Measurements from ENCODE around the gene BTK.
"Not testable (repeated sequence)": the region's sequence is repeated elsewhere in the genome, so short reads cannot be mapped to it uniquely, and the experiment has no call there.

BTK gene

DNA sequence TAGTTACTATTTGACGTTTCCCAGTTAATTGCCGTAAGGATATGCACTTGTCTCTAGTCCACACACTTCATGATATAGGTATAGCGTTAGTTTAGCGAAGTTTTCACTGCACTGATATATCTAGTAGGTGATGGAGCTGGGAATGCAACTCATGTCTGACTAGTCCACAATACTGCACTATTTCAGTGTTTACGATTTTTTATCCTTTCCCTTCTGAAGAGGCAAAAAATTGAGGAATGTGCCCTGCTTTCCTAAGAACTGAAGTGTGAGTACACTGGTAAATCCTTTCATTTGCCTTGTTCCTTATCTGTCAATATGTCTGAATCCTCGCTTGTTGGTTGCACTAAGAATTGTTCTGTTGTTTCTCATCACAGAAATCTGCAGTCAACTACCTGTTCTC lies 5.8 kb upstream of the BTK start:
- DNase-seq: no peak

DNA sequence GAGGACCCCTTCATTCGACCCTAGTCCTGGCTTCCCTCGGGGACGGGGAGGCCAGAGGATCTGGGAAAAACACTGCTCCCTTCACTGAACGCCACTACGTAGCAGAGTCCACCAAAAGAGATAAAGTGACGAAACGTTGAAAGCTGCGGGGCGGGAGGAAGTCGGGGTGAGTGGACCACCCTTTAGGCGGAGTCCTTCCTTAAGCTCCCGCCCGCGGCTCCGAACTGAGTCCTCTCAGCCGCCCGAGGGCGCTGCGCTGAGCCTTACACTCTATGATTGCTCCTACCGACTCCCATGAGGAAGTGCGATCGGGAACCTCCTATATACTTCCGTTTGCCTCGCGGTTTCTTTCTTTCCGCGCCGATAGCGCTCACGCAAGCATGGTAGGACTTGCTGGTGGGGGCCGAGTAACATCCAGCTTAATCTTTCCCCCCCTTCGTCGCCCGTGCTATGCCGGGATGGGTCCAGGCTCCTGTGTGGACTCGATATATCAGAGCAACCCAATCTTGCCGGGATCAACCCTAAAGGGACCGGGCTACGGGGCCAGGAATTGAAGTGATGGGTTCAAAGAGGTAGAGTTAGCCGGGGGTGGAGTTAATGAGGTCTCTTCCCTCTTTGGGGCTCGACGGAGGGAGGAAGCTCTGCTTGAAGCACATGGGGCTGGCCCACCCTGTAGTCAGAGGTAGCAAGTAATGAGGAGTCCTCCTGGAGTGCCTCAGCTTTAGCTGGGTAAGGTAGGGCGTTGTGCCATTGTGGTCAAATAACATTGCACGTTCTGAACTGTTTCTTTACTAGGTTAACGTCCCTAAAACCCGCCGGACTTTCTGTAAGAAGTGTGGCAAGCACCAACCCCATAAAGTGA lies 4.9 kb upstream of the BTK start, which contains the start of gene RPL36A:
Gene RPL36A (plus strand): TSS at position 348 of the 862 bp plus-strand sequence. CDS start 33 bp downstream, at position 381.
- DNase-seq: peak; percentile 87

DNA sequence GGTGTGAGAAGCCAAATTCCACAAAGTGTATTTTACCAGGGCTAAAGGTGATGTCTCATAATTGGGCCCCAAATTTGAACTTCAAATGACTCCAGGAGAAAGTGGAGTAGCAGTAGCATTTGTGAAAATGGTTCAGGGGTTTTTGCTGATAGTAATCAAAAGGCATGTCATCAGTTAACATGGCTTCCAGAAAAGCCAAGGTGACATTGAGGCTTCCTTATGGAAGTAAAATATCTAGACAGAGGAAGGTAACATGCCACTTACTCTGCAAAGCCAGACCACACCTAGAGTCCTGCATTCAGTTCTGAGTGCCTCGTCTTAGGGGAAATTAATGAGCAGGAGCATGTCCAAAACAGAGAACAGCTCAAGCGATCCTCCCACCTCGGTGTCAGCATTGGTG lies 2.6 kb upstream of the BTK start:
- DNase-seq: no peak

DNA sequence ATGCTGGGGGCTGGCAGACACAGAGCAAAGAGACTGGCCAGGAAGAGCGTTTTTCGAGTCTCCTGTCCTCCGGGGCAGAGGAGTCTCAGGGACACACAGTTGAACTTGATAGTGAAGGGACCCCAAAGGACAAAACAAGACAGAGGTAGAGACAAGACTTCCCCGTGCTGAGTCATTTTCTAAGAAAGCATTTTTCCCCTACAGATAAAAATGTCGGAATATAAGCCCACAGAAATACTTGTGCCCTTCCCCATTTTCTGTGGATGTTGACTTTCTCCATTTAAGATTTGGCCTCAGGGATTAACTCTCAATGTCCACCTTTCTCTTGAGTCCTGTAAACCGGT lies 523 bp upstream of the BTK start:
- no peak for DNase-seq

DNA sequence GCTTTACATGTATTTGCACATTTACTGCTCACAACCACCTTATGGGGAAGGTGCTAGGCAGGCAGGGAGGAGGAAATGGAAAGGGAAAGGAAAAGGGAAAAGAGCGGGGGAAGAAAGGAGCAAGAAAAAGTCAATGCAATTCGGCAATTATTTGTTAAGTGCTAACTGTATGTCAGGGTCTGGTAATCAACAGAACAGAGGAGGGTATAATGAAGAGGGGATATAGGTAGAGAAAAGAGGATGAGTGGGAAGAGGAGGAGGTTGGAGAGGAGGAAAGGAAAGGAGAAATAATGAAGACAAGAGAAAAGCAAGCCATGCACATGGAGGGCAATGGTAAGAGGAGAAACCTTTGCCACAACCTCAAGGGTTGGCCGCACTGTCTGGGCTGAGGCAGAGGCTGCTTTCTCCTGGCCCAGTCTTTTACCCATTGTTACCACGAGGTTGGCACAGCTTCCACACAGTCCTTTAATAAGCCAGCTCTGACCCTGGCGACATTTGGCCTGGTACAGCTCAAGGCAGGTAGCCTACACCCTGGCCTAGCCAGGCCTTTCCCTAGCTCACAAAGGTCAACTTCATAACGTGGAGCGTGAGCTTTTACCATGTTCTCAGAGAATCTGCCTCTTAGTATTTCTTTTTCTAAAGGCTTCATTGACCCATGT lies 836 bp downstream of the BTK start:
- no peak for DNase-seq

DNA sequence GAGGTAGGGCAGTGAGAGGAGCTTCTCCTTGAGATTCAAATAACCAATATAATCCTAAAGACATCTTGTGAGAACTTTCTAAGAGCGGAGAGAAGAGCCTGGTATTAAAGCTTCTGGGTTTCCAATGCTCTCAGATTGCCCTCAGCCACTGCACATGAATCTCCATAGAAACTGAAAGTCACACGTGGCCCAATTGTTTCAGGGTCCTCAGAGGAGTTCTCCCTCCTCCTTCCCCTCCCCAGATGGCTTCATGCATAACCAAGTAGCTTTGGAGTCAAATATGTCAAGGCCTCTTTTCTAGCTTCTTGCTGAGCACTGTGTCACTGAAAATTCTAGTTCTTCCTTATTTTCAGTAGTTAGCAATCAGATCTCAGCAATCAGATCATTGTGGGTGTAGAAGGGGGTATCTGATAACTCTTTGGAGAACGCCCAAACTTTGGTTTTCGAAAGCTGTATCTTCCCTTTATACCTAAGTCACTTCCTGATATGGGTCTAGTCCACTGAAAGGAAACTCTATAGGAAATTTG lies 2.2 kb downstream of the BTK start:
- no peak for DNase-seq

DNA sequence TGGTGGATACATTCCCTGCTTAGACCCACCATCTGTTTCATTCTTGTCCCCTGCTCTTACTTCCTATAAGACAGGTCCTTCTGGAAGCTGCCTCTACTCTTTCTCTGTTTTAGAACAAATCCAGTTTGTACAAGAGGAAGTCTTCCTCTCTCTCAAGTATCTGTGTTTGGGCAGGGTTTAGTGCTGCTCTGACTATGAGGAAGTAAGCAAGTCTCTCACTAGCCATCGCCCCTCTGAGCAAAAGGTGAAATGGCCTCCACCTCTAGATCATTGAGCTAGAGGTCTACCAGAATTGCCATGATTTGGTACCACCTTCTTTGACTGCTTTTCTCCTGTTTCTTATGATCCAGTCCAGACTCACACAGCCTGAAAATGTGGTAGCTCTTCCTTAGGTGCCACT lies 8.4 kb downstream of the BTK start:
- no peak for DNase-seq

DNA sequence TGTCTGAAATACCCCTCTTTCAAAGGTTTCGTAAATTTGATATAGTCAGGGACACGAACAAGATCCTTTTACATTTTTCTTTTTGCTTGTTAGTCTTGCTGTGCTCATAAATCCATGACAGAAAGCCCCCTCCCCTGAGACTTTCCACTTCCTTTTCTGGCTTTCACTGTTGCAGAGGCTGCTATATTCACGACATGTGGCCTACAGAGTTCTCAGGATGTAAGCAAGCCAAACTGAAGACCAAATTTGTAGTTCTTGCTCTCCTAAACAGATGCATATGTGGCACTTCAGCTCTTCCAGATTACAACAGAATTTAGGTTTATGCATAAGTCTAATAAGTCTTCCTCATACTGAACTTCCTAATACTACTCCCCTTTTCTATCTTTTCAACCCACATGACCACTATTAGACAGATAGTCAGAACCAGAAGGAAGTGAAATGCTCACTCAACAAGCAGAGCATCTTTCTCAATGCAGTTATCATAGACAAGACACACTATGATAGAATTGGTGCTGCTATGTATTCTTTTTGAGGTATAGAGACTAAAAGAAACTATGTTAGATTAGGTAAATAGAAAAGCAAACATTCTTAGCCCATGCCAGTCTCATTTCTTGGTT lies 15.0 kb downstream of the BTK start:
- no peak for DNase-seq

DNA sequence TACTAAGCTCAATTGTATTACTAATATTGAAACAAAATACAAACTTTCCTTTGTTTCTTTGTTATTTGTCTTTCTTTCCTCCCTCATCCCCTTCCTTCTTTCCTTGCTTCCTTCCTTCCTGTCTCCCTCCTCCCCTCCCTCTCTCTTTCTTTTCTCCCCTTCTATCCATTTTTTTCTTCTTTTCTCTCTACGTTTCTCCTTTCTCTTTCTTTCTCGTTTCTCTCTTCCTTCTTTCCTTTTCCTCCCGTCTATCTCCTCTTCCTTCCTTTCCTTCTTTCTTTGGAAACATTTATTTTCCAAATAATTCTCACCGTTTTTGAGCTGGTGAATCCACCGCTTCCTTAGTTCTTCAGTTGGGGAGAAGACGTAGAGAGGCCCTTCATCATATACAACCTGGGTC lies 16.3 kb downstream of the BTK start:
- DNase-seq: no peak

DNA sequence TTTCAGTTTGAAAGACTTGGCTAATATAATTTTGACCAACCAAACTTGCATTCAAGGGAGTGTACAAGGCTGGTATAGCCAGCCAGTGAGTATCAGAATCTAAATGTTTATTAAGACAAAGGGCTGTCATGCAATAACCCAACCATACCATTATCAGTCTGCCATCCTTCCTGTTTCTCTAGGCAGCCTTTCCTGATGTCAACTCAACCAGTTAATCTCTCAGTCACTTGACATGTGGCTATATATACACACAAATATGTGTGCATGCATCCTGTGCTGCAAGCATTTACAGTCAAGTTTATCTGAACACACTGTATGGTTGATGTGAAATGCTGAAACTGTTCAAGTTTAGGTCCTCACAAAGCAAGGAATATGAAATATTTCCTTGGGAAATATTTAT lies 17.2 kb downstream of the BTK start:
- no peak for DNase-seq

DNA sequence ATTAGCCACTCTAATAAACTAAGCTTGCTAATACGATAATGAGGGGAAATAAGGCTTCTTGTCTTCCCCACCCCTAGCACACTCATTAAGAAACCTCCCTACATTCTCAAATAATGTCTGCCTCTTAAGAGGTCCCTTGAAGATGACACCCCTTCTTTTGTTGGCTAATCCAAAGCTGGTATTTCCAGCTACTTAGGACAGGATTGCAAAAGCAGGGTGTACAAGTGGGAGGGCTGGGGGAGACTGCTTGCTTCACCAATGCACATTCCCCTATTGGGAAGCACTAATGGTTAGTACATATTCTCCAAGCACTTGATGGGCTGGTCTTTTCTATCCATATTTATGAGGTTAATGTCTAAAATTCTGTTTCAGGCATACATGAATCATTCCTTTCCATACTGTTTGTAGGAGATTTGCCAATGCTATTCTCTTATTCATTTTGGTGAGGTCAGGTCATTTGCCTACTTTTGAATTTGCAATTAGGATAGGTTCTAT lies 20.6 kb downstream of the BTK start:
- DNase-seq: no peak

DNA sequence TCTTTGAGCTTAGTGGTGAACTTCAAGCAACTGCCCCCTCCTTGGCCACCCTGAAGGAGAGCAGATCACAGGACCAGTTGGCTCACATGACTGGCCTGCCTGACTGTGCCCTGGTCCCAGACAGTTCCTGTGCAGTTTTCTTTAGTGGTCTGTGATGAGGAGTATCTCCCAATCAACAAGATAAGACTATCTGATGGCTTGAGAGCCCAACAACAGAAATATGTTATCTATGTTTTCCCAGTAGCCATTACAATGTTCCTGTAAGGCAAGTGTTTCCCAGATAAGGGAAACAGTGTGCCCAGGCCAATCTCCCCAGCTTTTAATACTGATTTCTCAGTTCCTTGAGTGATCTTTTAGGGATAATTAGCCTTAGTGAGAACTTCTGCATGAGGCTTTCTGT lies 23.2 kb downstream of the BTK start:
- DNase-seq: no peak

DNA sequence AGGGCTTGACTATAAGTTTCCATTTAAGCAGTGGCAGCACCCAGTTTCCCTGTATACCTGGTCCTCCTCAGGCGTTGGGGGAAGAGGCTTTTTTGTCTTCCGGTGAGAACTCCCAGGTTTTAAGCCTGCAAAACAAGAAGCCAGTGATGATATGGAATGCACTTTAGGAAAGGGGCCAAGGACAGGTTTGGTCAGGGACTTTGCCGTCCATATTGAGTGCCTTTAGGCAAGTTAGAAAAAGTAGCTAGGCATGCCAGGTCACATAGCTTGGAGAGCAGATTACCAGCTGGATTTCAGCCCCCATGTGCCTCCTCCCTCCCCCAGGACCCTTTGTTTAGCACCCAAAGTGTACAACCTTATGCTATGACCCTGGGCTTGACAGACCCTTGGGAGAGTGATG lies 23.9 kb downstream of the BTK start:
- no peak for DNase-seq

DNA sequence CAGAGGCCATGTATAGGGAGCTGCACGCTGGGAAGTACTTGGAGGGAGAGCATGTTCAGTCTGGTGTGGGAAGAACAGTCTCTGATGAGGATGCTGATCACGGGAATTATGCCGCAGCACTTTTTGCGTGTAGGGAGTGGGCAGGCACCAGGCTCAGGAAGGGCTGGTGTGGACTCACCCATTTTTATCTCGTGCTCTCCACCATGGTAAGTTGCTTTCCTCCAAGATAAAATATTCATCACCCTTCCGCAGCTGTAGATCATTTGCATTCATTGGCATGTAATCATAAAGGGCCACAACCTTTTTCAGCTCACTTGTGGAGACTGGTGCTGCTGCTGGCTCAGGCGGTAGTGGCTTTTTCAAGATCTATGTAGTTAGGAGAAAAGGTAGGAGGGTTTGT lies 25.6 kb downstream of the BTK start:
- DNase-seq: no peak

DNA sequence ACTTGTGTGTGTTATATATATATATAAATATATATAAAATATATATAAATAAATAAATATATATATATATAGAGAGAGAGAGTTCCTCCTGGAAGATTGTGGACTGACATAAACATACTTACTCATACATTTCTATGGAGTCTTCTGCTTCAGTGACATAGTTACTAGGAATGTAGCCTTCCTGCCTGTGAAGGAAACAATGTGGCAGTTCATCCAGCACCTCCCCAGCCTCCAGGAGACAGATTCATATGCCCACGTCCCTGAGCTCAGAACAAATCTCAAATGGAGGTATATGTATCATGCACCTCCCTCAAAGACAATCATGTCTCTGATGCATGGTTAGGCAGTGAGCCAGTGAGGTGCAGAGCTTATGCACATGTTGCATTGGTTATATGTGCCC lies 26.0 kb downstream of the BTK start:
- no peak for DNase-seq

DNA sequence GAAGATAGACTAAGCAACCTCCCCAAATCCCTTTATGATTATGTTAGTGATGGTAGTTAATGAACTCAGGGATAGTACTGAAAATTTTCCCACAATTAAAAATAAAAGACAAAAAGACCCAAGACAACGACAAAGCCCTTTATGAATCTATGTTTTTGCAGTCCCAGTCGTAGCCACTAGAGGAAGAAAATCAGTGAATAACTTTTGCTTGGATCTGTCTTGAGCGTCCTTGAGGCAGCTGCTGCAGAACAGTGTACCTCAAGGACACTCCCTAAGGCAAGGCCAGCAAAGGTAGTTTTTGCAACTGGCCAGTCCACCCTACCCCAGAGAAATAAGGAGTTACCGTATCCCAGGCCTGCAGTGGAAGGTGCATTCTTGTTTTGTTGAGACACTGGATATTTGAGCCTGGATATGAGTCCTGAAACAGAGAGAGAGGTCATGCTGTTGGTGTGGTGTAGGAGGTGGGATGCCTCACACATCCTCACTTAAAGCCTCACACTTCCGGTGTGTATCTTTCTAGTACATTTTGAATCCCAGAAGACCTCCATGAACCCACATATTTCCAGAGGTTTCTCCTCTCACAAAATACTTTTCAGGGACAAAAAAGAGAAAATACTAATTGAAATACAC lies 28.7 kb downstream of the BTK start:
- no peak for DNase-seq

DNA sequence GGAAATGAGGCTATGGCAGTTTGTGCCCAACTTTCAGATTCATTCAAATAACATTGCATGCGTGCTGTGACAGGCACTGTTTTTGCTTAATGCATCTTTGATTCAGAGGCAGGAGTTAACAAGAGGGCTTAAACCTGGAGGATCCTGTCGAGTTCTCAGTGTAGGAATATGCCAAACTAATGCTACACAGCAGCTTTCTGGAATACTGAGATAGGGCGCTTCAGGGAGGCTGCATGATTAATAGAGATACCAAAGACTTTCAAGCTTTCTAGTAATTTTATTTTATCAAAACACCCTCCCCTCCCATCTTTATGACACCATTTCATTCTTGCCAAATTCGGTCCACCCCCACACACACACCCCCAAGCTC lies 36.8 kb downstream of the BTK start:
- no peak for DNase-seq

DNA sequence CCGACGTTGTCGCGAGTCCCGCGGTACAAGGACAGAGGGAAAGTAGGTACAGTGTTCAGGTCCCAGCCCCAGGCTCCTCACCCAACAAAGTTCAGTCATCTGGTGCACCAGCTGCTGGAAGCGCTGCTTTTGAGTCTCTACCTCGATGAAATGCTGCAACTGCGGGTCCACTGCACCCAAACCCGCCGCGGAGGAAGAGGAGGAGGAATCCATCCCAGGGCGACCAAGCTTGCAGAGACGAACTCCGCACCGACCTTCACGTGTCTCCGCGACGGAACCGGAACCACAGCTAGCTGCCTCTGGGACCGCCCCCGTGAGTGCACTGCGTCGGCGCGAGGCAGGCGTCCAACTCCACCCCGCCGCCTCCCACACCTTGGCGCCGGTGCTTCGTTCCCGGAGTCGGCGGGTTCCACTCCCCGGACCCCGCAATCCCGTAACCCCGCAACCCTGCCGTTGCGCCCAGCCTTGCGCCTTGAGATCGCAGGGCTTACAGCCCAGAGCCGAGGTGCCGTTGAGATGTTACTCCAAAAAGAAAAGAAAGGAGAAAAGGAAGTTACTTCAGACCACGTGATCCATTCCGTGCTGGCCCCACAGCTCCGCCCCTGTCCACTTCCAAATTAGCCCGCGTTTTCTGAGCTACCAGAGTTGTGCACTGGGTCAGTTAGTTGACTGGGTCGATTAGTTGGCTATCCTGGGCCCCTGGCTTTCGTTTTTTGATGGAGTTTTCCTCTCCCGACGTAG lies 37.4 kb downstream of the BTK start, which contains the start of gene TIMM8A:
Gene TIMM8A (minus strand): TSS at position 291 of the 741 bp plus-strand sequence. CDS start 78 bp downstream, at position 213.
- DNase-seq: peak; percentile 85

DNA sequence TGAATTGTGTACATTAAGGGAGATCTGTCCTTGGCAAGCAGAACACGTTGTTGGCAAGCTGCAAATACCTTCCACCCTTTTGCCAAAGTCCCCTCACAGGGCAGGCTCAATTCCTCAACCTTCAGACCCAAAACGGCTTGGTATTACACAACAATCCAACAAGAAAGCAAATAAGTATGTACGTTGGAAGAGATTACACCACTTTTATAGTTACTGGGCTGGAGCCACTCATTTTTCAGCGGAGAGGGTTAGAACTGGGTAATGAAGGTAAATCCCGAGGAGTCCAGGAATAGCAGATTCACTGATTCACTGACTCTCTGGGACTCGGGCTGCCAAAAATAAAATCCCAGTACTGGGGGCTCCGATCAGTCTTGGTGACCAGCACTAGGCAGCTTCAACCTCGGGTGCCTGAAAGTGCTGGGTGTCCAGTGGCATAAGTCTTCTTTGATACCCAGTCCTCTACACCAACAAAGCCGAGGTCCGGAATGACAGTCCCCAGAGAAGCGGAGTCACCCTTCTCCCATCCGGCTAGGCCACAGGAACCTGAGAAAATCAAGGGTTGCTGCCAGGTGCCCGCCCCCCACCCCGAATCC lies 38.0 kb downstream of the BTK start:
- DNase-seq: no peak

DNA sequence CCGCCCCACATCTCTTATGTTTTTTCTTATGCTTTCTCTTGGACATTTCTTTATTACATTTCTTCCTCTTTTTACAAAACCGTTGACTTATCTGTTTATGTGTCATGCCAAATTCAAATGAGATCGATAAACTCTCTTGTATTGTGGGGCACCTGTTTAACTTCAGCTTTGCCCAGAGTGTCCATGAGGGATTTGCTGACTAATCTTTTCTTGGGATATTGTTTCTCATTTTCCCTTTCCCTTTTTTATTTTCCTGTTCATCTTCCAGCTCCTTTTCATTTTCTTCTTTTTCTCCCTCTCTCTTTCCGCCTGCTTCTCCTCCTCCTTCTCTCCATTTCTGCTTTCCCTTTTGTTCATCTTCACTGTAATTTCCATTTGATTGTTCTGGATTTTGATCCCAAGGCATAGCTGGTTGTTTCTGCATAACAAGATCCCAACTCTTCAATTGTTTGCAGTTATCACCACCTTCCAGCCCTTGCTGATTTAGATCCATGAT lies 48.2 kb downstream of the BTK start:
- no peak for DNase-seq

DNA sequence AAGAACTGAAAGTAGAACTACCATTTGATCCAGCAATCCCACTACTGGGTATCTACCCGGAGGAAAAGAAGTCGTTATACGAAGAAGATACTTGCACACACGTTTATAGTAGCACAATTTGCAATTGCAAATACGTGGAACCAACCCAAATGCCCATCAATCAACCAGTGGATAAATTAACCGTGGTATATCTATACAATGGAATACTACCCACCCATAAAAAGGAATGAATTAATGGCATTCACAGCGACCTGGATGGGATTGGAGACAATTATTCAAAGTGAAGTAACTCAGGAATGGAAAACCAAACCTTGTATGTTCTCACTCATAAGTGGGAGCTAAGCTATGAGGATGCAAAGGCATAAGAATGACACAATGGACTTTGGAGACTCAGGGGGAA lies 51.7 kb downstream of the BTK start:
- DNase-seq: not testable (repeated sequence)

DNA sequence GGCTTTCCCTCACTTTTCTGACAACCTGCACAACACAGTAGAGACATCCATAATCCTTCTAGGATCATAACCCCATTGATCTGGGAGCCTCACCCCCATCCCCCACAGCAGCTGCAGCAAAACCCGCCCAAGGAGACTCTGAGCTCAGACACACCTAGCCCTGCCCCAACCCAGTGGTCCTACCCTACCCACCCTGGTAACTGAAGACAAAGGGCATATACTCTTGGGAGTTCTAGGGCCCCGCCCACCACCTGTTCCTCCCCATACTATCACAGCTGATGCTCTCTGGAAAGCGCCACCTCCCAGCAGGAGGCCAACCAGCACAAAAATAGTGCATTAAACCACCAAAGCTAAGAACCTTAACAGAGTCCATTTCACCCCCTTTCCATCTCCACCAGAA lies 59.4 kb downstream of the BTK start:
- DNase-seq: not testable (repeated sequence)
